SKM-1 treated with dmso at 0.1 percent for 144 hours (cell line): ENCODE measurements around the gene MOCS1.

Experiments used
- DNase-seq: peaks from one replicate; lab custom pipeline; 2025; ENCODE audit not compliant: unreplicated experiment; lab: John Stamatoyannopoulos, UW

MOCS1 gene

DNA sequence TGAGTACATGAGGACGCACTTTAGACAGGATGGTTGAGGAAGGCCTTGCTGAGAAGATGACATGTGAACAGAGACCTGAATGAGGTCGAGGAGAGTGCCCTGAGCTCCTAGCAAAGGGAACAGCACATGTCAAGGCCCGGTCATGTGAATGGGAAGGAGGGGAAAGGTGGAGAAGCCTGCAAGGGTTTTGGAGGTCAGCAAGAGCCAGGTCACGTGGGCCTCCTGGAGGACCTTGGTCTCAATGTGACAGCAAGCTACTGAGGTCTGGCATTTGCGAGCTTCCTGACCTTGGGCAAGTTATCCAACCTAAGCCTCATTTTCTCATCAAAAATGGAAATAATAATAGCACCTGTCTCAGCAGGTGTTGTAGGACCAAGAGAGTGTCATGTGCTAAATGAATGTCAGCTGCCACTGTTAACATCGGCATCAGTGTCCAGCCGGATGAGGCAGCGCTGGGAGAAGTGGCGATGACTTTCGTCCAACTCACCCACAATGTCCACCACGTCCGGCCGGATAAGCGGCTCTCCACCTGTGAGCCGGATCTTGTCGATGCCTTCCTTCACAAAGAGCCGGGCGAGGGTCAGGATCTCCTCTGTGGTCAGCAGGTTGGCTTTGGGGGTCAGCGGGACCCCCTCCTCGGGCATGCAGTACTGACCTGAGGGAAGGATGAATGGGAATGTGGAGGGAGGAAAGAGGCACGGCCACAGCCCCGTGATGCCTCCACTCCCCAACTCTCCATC, 8.9 kb downstream of the MOCS1 start:
- DNase-seq, result no peak

DNA sequence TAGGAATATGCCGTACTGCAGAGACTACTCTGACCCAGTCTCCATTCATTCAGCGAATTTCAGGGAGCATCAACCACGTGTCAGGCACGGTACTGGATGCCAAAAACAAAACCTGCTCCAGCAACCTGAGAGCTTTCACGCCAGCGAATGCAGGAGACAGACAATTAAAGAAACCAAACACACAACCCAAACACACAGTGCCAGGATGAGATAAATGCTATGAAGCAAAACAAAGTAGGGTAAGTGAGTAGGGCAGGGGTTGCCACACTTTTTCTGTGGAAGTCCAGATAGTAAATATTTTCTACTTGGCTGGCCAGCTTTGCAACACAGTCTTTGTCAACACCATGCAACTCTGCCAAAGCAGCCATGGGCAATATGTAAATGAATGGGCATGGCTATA, 10.0 kb downstream of the MOCS1 start:
- DNase-seq, result no peak

DNA sequence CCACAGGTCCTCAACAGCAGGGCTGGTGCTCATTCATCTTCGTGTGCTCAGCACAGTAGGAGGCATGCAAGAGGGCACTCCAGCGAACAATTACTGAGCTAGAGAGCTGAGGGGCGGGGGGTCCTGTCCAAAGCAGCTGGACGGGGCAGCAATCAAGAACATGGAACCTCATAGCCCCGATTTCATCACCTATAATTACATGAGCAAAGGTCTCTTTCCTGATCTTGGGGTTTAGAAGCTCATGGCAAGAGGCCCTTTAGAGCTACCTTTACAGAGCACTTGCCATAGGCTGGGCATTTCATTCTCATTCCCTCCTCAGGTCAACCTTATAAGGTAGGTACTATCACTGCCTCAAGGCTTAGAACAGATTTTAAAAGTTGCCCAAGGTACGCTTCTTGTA, 10.4 kb downstream of the MOCS1 start:
- DNase-seq, result no peak

DNA sequence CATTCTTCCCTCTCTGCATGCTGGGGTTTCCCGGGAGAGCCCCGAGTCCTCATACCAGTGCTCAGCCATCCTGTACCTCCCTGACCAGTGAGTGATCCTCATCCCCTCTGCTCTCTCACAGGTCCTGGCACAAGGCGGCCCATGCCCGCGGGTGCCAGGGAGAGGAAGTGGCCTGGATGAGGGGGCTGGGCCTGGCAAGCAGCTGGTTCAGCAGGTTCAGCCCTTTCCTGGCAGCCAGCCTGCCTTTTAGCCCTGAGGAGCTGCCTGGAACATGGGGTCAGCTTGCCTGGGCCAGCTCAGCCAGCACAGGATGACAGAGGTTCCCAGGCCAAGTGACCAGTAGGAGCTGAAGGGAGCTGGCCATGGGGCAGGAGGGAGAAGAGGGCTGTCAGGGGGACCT, 10.9 kb downstream of the MOCS1 start:
- DNase-seq, result no peak

DNA sequence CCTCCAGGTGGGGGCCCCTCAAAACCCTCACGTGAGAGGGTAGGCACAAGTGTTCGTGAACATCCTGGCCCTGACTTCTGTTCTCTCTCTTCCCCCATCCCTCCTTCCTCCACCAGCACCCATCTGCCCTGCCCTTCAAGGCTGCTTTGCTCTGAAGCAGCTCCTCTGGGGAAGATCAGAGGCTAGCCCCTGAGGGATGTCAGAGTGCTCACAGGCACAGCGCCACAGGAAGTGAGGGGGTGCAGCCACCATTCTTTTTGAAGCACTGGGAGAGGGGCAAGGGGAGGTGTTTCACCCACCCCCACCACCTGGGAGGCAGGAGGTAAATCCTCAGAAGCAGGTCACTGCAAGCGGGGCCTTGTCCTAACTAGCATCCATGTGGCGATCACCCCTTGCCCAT, 11.4 kb downstream of the MOCS1 start:
- DNase-seq, result no peak

DNA sequence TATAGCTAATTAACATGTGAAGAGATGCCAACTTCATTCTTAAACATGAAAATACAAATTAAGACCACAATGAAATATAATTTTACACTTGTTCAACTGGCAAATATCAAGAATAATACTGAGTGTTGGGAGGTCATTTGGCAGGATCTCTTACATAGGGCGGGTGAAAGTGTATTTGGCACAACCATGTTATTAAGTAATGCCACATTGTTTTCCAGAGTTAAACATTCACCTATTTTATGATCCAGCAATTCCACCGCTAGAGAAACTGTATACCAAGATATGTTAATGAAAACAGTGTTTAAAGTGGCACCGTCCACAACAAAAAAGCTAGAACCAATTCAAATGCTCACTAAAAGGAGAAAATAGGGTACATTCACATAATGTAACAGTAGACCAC, 14.1 kb downstream of the MOCS1 start:
- no peak for DNase-seq

DNA sequence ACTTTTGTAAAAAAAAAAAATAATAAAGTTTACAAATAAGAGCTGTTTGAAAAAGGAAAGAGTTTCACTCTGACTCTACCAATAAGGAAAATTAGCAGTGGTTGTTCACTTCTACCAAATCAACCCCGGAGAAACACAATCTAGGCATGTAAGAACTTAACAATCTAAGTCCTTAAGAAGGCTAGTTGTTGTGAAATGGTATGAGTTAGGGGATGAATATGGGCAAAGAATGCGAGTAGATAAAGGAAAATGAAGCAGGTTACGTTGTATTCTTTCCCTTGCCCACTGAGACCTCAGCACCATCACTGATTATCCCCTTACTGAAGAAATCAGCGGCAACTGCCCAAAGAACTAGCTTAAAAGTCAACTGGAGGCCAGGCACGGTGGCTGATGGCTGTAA, 15.4 kb downstream of the MOCS1 start:
- DNase-seq, result no peak

DNA sequence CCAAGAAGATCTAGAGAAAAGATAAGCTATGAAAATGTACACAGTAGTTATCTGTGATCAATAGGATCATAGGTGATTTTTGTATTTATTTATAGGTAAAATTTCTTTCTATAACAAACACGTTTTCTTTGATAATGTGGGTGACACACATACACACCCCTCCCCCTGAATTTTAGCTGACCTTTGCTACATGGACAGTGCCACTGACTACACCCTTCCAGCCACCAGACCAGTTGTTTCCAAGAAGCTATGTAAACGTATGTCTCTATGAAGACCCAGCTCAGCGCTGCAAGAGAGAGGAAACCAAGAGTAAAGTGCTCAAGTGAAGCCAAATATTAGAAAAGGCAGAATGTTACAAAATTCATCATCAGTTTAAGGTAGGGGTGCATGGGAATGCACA, 16.3 kb downstream of the MOCS1 start:
- DNase-seq, result no peak

DNA sequence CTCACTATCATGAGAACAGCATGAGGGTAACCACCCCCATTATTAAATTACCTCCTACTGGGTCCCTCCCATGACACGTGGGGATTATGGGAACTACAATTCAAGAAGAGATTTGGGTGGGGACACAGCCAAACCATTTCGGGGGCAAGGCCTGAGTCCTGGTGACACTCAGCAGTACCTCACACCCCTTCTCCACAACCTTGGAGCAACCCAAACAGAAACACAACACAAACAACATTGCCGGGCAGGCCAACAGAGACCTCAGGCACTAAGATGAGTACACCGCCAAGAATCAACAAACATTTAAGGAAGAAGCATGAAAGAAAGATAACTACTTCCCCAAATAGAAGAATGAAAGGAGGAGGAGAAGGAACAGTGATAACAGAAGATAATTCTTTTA, 16.9 kb downstream of the MOCS1 start:
- no peak for DNase-seq

DNA sequence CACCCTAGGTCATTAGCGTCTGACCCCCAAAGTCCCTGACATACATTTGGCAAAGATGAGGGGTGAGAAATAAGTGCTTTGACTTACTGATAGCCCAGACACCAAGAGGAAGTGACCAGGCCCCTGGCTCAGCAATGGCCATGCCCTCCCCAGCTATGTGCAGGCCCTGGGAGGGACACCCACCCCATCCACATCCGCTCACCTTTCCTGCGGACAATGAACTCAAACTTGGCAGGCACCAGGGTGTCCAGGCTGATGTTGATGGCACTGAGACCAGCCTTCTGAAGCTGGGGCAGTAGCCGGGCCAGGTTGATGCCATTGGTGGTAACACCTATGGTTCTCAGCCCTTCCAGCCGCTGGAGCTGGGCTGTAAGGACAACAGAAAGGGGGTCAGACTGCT, 18.4 kb downstream of the MOCS1 start:
- no peak for DNase-seq

DNA sequence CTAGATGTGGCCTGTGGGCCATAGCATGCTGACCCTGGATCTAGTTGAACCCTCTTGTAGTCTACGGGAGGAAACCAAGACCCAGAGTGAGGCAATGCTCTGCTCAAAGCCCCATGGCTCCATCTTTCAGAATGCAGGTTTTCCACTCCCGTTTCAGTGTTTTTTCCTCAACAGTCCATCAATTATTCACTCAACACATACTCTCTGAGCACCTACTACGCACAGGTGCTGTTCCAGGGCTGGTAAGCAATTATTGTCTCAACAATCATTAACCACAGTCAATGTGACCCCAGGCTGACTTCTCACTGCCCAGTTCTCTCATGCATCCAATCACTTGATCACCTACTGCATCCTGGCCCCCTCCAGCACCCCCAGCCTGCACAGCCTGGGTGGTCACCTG, 20.0 kb downstream of the MOCS1 start:
- no peak for DNase-seq

DNA sequence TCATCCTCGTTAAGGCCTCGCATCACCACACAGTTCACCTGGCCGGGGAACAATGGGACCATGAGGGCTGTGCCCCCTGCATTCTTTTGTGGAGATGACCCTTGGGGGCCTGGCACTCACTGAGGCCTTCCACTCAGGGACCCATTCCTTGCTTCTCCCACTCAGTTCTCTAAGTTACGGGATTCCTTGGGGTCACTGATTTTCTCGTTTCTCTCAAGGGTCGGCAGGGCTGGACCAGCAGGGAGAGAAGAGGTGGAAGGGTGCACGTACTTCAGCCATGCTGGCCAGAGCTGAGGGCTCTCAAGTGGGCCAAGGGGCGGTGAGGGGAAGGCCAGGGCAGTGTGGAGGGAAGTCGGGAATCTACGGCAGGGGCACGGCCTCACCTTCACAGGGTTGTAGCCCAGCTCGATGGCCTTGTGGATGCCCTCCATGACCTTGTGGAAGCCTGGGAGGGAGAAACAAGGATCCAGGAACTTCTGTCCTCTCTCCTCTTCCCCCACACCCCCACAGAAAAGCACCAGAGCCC, 20.8 kb downstream of the MOCS1 start:
- DNase-seq, result no peak

DNA sequence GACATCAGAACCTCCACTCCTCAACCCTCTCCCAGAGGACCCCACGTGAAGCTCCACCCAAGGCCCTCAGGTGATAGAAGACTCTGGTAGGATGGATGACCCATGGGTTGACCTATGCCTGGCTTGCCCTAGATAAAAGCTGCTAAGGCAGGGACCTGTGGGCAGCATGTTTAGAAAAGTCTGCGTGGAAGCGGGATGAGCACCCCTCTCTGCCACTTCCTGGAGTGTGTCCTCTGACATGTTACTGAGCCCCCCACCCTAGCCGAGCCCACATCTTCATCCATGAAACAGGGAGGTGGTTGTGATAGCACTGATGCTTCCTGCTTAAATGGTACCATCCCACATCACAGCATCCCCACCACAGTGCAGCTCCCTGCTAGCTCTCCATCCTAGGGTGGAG, 21.8 kb downstream of the MOCS1 start:
- no peak for DNase-seq

DNA sequence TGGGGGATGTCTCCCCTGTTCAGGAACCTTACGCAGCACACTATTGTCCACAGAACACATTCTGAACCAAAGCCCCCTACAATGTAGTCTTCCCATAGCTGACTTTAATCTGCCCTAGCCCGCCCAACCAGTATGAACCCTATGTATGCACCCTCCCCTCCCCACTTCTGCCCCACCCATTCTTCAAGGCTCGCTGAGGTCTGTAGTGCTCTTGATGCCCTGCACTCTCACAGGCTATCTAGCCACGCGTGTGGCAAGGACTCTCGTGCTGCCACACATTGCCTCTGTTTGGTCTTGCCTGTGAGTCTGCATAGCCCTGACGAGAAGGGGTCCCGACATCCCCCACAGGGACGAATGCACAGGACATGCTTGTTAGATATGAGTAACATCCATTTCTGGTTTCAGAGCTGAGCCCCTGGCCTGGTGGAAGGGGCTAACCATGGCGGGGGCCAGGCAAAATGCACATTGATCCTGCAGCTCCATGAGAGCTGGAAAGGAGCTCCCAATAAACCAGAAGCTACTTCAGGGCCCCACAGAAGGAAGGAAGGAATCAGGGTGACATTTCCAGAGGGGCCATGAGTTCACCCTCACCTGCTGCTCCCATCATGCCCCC, 22.6 kb downstream of the MOCS1 start:
- DNase-seq, result no peak

DNA sequence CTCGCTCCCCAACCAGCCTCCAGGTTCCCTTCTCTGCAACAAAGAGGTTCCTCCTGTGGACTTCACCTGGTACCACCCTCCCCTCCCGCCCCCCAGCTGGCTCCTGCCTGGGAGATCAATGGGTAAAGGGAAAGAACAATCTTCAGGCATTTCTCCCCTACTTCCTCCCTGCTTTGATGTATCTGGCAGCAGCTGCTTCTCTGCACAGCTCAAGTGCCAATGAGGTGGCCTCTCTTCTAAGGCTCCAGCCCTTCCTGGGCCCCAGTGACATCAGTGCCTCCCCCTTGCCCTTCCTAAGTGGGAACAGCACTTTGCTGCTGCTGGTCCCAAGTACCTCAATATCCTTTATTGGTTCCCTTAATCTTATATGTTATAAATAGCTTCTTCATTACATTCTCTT, 23.5 kb downstream of the MOCS1 start:
- no peak for DNase-seq

DNA sequence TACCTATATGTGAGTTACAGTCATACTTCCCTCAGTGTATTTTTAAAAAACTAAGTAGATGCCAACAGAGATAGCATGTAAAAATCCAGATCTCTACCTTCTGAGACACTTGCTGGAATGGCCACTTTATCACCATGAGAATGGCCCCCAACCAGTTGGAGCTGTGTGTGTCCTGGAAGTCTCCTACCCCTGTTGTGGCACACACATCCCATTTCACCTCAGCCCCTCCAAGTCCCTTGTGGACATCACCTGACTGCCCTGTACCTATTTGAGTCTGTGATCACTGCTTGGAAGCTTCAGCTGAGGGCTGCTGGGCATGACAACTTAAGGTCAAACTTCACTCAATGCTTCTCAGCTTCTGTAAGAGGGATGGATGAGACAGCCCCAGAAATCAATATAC, 24.1 kb downstream of the MOCS1 start:
- DNase-seq, result no peak

DNA sequence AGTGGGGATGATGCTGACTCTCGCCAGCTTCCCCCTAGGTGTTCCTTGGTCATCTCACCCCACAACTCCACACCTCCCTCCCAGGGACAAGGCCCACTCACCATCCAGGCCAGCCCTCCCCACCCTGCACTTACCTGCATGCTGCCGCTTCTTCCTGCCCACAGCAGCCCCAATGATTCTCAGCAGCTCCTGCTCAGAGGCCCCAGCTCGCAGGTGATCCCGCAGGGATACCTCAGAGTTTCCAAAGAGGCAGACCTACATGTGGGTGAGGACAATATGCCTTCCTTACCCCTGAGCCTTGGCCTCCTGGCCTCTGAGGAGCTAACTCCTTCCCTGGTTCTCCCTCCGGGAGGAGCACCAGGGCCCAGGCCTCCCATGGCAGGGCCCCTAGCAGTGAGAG, 24.6 kb downstream of the MOCS1 start:
- DNase-seq, result no peak

DNA sequence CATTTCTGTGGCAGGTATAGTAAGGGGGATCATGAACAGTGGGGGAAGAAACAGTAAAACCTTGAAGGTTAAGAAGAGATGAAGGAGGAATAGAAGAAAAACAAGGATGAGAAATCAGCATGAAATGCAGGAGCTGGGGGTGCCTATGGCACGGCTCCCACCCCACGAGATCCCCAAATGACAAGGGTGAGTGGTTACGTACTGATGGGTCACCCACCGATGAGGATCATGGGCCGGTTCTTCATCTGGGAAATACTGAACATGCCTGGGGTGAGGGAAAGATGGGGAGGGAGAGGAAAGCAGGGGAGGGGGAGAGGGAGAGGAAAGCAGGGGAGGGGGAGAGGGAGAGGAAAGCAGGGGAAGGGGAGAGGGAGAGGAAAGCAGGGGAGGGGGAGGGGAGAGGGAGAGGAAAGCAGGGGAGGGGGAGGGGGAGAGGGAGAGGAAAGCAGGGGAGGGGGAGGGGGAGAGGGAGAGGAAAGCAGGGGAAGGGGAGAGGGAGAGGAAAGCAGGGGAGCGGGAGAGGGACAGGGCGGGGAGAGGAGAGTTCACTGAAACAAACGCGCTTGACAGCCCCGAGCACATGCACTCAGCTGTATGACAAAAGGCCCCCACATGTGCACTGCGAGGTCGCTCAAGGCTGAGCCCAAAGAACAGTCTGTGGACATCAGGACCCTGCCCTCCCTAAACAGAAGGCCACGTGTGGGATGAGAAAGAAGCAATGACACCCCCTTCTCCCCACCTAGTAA, 25.3 kb downstream of the MOCS1 start:
- DNase-seq, result no peak

DNA sequence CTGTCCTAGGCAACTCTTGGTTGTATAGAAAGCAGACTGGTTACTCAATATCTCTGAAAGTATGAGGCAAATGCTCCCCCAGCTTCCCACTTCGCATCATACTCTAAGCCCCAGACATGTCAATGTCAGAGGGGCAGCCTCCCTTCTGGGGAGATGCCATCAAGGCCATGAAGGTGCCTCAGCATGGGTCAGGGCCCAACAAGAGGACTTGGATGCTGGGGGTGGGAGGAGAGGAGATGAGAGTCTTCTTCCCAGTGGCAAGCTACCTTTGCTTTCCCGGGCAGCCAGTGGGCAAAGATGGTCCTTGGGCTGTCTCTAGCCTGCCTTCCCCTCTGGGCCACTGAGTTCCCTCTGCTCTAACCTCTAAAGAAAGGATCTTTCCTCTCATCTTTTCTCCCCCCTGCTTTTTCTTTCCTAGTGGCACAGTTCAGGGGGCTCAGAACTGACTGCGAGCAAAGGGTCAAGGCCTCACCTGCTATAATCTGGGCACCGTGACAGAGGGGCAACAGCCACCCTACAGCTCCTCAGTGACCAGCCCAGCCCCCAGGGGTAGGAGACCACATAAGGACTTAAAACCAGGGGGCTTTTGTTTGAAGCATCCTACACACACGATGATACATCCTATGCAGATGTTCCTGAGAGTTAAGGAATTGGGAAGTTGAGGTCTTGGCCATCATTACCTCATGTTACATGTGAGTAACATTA, 26.2 kb downstream of the MOCS1 start:
- DNase-seq, result no peak

DNA sequence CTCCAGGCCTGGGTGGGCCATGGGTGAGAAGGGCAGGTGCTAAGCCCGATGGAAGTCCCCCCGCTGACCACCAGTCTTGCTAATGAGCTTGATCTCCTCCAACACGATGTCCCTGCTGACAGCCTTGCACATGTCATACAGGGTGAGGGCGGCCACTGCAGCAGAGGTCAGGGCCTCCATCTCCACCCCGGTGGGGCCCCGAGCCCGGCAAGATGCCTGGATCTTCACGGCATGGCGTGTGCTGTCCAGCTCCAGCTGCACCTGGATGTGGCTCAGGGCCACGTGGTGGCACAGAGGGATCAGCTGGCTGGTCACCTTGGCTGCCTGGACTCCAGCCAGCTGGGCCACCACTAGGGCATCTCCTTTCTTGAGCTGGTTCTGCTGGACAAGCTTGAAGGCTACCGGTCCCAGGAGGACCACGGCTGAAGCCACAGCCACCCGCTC, 27.9 kb downstream of the MOCS1 start:
- no peak for DNase-seq

DNA sequence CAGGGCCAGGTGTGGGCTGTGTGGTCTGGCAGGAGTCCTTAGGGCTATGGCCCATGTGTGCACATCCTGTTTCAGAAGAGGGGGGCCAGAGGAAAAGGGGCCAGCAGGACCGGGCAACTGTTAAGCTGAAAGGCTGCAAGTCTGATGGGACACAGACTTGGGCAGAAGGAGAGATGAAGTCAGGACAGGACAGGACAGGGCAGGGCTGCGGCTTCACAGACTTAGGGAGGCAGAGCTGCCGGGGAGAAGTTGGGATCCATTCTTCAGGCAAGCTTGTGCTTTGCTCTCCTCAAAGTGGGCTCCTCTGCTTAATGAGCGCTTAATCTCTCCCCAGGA, 28.7 kb downstream of the MOCS1 start:
- no peak for DNase-seq
